Ovary (tissue), 9 donors: Measurements from ENCODE around the gene TWF1. TPM values are rescaled to one million over a fixed set of nuclear protein-coding genes. Genes with fewer than 3 reads are reported as not detected.

Experiments
- DNase-seq, 5 donors: peaks; one replicate each; pipeline ENCODE4 v3.0.0-alpha.2; 2019 to 2020
- H3K27ac ChIP-seq, 2 donors: fragments of 200-600 bp; one replicate each; pipeline versions ENCODE4 v1.5.1 to v1.8.0; 2019 to 2022
- H3K27me3 ChIP-seq: fragments of 200-600 bp; one replicate; pipeline ENCODE4 v1.8.0; 2022
- H3K36me3 ChIP-seq: fragments of 200-600 bp; sonication (generic); one replicate; pipeline ENCODE4 v1.5.1; 2019
- H3K4me1 ChIP-seq: one replicate; pipeline ENCODE4 v1.8.1; 2013; ENCODE audit warnings: mild to moderate bottlenecking, moderate library complexity; ENCODE audit not compliant: insufficient read depth
- H3K4me3 ChIP-seq: fragments of 200-600 bp; sonication (generic); one replicate; pipeline ENCODE4 v1.5.1; 2017
- H3K9me3 ChIP-seq, 2 donors: fragments of 200-600 bp in 1 of 2; sonication (generic) in 1 of 2; one replicate each; pipeline versions ENCODE4 v1.5.1 to v1.8.1; 2013 to 2019; ENCODE audit warnings: mild to moderate bottlenecking in 1 of 2, moderate library complexity in 1 of 2
- CTCF ChIP-seq, 3 donors: fragments of 450-650 bp in 2 of 3; fragments of 200-600 bp in 1 of 3; IDR thresholded peaks; one replicate each; pipeline versions ENCODE4 v1.5.1 to v1.8.0; 2016 to 2022; ENCODE audit warnings: antibody characterized with exemption in 3 of 3, mild to moderate bottlenecking in 1 of 3
- EP300 ChIP-seq: sonication (generic); formaldehyde crosslinking; IDR thresholded peaks from one replicate; pipeline ENCODE4 v1.6.1; 2017; ENCODE audit warnings: antibody characterized with exemption
- POLR2A ChIP-seq: fragments of 450-650 bp; IDR thresholded peaks from one replicate; pipeline ENCODE4 v1.6.1; 2017; ENCODE audit warnings: antibody characterized with exemption, mild to moderate bottlenecking, moderate library complexity
- intact Hi-C, 4 donors: fragments of 100-400 bp; cut with DNase I; formaldehyde crosslinking; loops; one replicate each; pipeline versions ENCODE4 v1.11.0 to v1.15.1; 2022 to 2023
- polyA plus RNA-seq, 2 donors: library from polyadenylated mRNA; stranded (reverse); fragments of 200-250 nt in 1 of 2; fragments of 350-450 nt in 1 of 2; fragmentation: Illumina TruSeq in 1 of 2; extraction: RNeasy Lipid Tissue Mini Kit (QIAGEN cat#74804) in 1 of 2; gene quantifications; one replicate each; pipeline ENCODE4 v1.2.3, GENCODE V29; 2013 to 2014
- total RNA-seq, 7 donors: library from RNA; depleted of rRNA in 2 of 7; stranded (reverse); fragments of >200 nt in 2 of 7; fragmentation: NEBNext Ultra II Directional in 3 of 7; extraction: Animal tissue kit (Norgen Biotek cat#: 25700) in 3 of 7; gene quantifications; one replicate each; pipeline versions ENCODE4 v1.1.0 to v1.2.4, GENCODE V29; 2016 to 2023
- donor health status: DM: no; HTN: no; CAD: no; lungs with moderate emphysema.
- donor health status: DM: no; HTN: no; CAD: no.
- donor health status: Bipolar disorder and iron deficiency.
- donor health status: DM: yes; HTN: yes; CAD: no.
- donor health status: DM: no; HTN: no; CAD: no.
- donor health status: DM: yes; HTN: yes; CAD: no.

TWF1 gene
- total and polyA plus RNA-seq, 9 donors = 32.9 to 69.0 (median 53.7) TPM

- H3K36me3 ChIP-seq = no peaks in the 10 kb centered on the region
- intact Hi-C loops = no loop called here
- TF ChIP-seq EP300 = no peak
- TF ChIP-seq CTCF (IDR thresholded peaks at IDR 0.05) = no peak
- no peak for TF ChIP-seq POLR2A
These were observed 39.8 kb downstream of the TWF1 start for GRCh38 chr12:43766291-43766690.

GRCh38 chr12:43764528-43764927, 41.6 kb downstream of the TWF1 start:
- no peaks in the 10 kb centered on the region for H3K36me3 ChIP-seq
- H3K9me3 ChIP-seq = no peaks in the 10 kb centered on the region
- H3K27ac ChIP-seq = no peak overlapping the region
- no peak for DNase-seq
- no peak overlapping the region for H3K4me3 ChIP-seq
- no peaks in the 10 kb centered on the region for H3K27me3 ChIP-seq
- TF ChIP-seq POLR2A (no peak), EP300 (no peak), CTCF (IDR thresholded peaks at IDR 0.05) (no peak)
- H3K4me1 ChIP-seq = peaks cover 7% of the 10 kb centered on the region
- intact Hi-C loops = no loop called here

More at GRCh38 chr12:43766291-43766690, 39.8 kb downstream of the TWF1 start:
- H3K27me3 ChIP-seq = no peaks in the 10 kb centered on the region
- H3K4me1 ChIP-seq = no peaks in the 10 kb centered on the region
- no peak overlapping the region for H3K27ac ChIP-seq
- no peak overlapping the region for H3K4me3 ChIP-seq
- DNase-seq = no peak
- H3K9me3 ChIP-seq = no peaks in the 10 kb centered on the region

- peaks cover 7% of the 10 kb centered on the region for H3K4me1 ChIP-seq
- TF ChIP-seq POLR2A (no peak), EP300 (no peak), CTCF (IDR thresholded peaks at IDR 0.05) (no peak)
- no peak for DNase-seq
- no peaks in the 10 kb centered on the region for H3K36me3 ChIP-seq
- no peaks in the 10 kb centered on the region for H3K9me3 ChIP-seq
- intact Hi-C loops = no loop called here
- H3K4me3 ChIP-seq = no peak overlapping the region
- H3K27ac ChIP-seq = no peak overlapping the region
- H3K27me3 ChIP-seq = no peaks in the 10 kb centered on the region
These were observed 42.3 kb downstream of the TWF1 start for GRCh38 chr12:43763769-43764168.

- H3K27me3 ChIP-seq = no peaks in the 10 kb centered on the region
- no peaks in the 10 kb centered on the region for H3K9me3 ChIP-seq
- DNase-seq = no peak
- H3K27ac ChIP-seq = no peak overlapping the region
- H3K4me1 ChIP-seq = peaks cover 12% of the 10 kb centered on the region
- intact Hi-C loops = no loop called here
- TF ChIP-seq CTCF (IDR thresholded peaks at IDR 0.05) = no peak
- TF ChIP-seq POLR2A = no peak
- no peak for TF ChIP-seq EP300
- no peak overlapping the region for H3K4me3 ChIP-seq
- H3K36me3 ChIP-seq = no peaks in the 10 kb centered on the region
These were observed 43.5 kb downstream of the TWF1 start for GRCh38 chr12:43762596-43762995.

- TF ChIP-seq EP300 (no peak), POLR2A (no peak), CTCF (IDR thresholded peaks at IDR 0.05) (no peak)
- no peaks in the 10 kb centered on the region for H3K27me3 ChIP-seq
- no peaks in the 10 kb centered on the region for H3K36me3 ChIP-seq
- H3K27ac ChIP-seq = no peak overlapping the region
- peaks cover 12% of the 10 kb centered on the region for H3K4me1 ChIP-seq
- H3K4me3 ChIP-seq = no peak overlapping the region
- intact Hi-C loops = no loop called here
- no peak for DNase-seq
- H3K9me3 ChIP-seq = no peaks in the 10 kb centered on the region
These were observed 44.6 kb downstream of the TWF1 start for GRCh38 chr12:43761500-43761899.
